ENCODE measurements around the gene SELENOF. TPM values are rescaled to one million over a fixed set of nuclear protein-coding genes. Genes with fewer than 3 reads are reported as not detected.
"Not testable (repeated sequence)": the region's sequence is repeated elsewhere in the genome, so short reads cannot be mapped to it uniquely, and the experiment has no call there.

Gene SELENOF
- total RNA-seq, 2 donors from 2014 or later, result 137 to 175 TPM

DNA sequence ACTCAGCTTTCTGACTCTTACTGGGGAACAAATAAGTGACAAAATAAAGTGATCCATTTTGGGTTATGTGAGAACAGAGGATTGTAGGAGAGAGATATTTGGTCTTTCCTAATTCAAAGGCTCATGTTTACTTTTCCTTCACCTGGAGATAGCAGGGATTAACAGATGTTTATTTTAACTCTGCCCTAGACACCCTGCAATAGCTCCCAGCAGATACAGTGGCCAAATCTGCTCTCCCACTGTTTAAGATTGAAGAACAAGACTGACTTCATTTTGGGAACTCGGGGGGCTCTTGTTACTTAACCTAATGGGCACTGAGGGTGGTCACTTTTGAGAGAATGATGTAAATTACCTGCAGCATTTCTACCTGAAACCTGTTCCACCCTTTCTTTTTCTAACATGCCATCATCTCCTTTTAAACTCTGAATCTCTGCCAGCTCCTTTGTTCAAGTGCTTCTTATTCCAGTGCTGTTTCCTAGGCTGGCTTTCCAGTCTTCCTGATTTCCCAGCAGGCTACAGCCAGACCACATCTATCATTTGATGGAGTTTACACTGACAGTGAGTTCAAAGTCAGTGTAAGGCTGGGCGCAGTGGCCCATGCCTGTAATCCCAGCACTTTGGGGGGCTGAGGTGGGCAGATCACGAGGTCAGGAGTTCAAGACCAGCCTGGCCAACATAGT lies 90.0 kb downstream of the SELENOF start:
- Histone ChIP-seq H3K4me3 (no peak overlapping the region), H3K27ac (no peak overlapping the region), H3K27me3 (replicated peaks; ENCODE audit: insufficient read depth) (no peaks in the 10 kb centered on the region), H3K36me3 (no peaks in the 10 kb centered on the region), H3K9me3 (no peaks in the 10 kb centered on the region), H3K4me1 (replicated peaks) (no peaks in the 10 kb centered on the region)
- DNase-seq (ENCODE audit: low spot score), result no peak
- intact Hi-C loops (cut with DNase I), result no loop called here
- no peak for TF ChIP-seq POLR2A (IDR thresholded peaks at IDR 0.05)
- TF ChIP-seq, protein P1, sequence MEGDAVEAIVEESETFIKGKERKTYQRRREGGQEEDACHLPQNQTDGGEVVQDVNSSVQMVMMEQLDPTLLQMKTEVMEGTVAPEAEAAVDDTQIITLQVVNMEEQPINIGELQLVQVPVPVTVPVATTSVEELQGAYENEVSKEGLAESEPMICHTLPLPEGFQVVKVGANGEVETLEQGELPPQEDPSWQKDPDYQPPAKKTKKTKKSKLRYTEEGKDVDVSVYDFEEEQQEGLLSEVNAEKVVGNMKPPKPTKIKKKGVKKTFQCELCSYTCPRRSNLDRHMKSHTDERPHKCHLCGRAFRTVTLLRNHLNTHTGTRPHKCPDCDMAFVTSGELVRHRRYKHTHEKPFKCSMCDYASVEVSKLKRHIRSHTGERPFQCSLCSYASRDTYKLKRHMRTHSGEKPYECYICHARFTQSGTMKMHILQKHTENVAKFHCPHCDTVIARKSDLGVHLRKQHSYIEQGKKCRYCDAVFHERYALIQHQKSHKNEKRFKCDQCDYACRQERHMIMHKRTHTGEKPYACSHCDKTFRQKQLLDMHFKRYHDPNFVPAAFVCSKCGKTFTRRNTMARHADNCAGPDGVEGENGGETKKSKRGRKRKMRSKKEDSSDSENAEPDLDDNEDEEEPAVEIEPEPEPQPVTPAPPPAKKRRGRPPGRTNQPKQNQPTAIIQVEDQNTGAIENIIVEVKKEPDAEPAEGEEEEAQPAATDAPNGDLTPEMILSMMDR (IDR thresholded peaks at IDR 0.05), result no peak
- no peak for TF ChIP-seq POLR2AphosphoS5 (IDR thresholded peaks at IDR 0.05)
- WGBS, result 58% methylated on average over 3 of the region's 3 CpGs

- 32% methylated on average over 2 of the region's 2 CpGs for WGBS
- no peak for DNase-seq (ENCODE audit: low spot score)
- Histone ChIP-seq H3K9me3 (no peaks in the 10 kb centered on the region), H3K27me3 (replicated peaks; ENCODE audit: insufficient read depth) (no peaks in the 10 kb centered on the region), H3K36me3 (no peaks in the 10 kb centered on the region), H3K27ac (no peak overlapping the region), H3K4me1 (replicated peaks) (no peaks in the 10 kb centered on the region), H3K4me3 (no peak overlapping the region)
- intact Hi-C loops (cut with DNase I), result no loop called here
- TF ChIP-seq POLR2A (IDR thresholded peaks at IDR 0.05), result no peak
- TF ChIP-seq, protein P1 (IDR thresholded peaks at IDR 0.05), result no peak
These were observed 90.5 kb downstream of the SELENOF start for GRCh38 chr1:86823386-86823785.

DNA sequence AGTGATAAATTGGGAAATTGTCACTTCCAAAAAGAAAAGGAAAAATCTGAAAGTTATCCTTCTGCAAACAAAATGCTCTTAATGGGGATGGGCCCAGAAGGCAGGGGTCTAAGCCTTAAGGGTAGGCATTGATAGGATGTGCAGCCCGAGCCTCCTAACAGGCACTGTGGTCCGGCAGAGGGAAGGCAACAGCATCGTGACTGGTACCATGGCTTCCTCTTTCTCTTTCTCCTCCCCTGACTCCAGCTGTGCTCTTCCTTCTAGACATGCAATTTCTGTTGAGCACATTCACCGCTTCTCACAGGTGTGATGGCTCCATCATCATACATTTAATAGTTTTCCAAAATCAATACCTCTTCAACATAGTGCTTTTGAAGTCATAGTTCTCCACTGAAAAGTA lies 91.5 kb downstream of the SELENOF start:
- no peak overlapping the region for H3K27ac ChIP-seq
- TF ChIP-seq, protein P1 (IDR thresholded peaks at IDR 0.05), result no peak
- TF ChIP-seq POLR2A (IDR thresholded peaks at IDR 0.05) (no peak), POLR2AphosphoS5 (IDR thresholded peaks at IDR 0.05) (no peak)
- H3K4me1 ChIP-seq (replicated peaks), result no peaks in the 10 kb centered on the region
- no peak for DNase-seq (ENCODE audit: low spot score)
- no peak overlapping the region for H3K4me3 ChIP-seq
- no peaks in the 10 kb centered on the region for H3K27me3 ChIP-seq (replicated peaks; ENCODE audit: insufficient read depth)
- intact Hi-C loops (cut with DNase I), result no loop called here
- no peaks in the 10 kb centered on the region for H3K36me3 ChIP-seq
- no peaks in the 10 kb centered on the region for H3K9me3 ChIP-seq
- 65% methylated on average over 4 of the region's 4 CpGs for WGBS

DNA sequence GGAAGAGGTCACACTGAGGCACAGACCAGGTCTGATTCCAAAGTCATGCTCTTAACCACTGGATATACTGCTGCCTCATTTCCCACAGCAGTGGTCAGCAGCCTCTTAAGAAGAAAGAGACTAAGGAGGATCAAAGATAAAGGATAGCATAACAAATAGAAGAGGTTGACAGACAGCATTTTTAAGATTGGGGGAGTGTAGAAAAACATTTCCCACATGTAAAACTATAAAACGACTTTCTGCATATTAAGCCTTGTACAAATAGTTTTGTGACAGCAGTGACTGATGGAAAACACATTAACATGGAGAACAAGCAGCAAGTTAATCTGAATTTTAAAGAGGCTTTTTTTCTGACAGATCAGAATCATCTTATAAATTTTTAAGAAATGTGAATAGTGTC lies 92.0 kb downstream of the SELENOF start:
- no peaks in the 10 kb centered on the region for H3K9me3 ChIP-seq
- 13% methylated on average over 1 of the region's 1 CpG for WGBS
- no peak overlapping the region for H3K27ac ChIP-seq
- H3K36me3 ChIP-seq, result no peaks in the 10 kb centered on the region
- H3K4me1 ChIP-seq (replicated peaks), result no peaks in the 10 kb centered on the region
- intact Hi-C loops (cut with DNase I), result no loop called here
- no peaks in the 10 kb centered on the region for H3K27me3 ChIP-seq (replicated peaks; ENCODE audit: insufficient read depth)
- no peak for DNase-seq (ENCODE audit: low spot score)
- H3K4me3 ChIP-seq, result no peak overlapping the region
- no peak for TF ChIP-seq POLR2A (IDR thresholded peaks at IDR 0.05)
- TF ChIP-seq, protein P1 (IDR thresholded peaks at IDR 0.05), result no peak
- TF ChIP-seq POLR2AphosphoS5 (IDR thresholded peaks at IDR 0.05), result no peak

- H3K9me3 ChIP-seq; H3K36me3 ChIP-seq; DNase-seq (ENCODE audit: low spot score); H3K27ac ChIP-seq; intact Hi-C loops (cut with DNase I); H3K4me1 ChIP-seq (replicated peaks); H3K27me3 ChIP-seq (replicated peaks; ENCODE audit: insufficient read depth); H3K4me3 ChIP-seq: not testable (repeated sequence)
- 82% methylated on average over 5 of the region's 5 CpGs for WGBS
These were observed 94.0 kb downstream of the SELENOF start for GRCh38 chr1:86819970-86820369.

DNA sequence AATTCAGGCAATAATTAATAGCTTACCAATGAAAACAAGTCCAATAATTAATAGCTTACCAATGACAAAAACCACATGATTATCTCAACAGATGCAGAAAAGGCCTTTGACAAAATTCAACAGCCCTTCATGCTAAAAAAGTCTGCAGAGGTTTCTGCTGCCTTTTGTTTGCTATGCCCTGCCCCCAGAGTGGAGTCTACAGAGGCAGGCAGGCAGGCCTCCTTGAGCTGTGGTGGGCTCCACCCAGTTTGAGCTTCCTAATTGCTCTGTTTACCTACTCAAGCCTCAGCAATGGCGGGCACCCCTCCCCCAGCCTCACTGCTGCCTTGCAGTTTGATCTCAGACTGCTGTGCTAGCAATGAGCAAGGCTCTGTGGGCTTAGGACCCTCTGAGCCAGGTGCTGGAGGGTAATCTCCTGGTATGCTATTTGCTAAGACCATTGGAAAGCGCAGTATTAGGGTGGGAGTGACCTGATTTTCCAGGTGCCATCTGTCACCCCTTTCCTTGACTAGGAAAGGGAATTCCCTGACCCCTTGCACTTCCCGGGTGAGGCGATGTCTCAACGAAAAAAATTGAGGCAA lies 96.6 kb downstream of the SELENOF start:
- H3K27ac ChIP-seq; intact Hi-C loops (cut with DNase I); H3K9me3 ChIP-seq; H3K27me3 ChIP-seq (replicated peaks; ENCODE audit: insufficient read depth); DNase-seq (ENCODE audit: low spot score); H3K4me1 ChIP-seq (replicated peaks); H3K4me3 ChIP-seq; H3K36me3 ChIP-seq: not testable (repeated sequence)
- 79% methylated on average over 5 of the region's 5 CpGs for WGBS

- H3K9me3 ChIP-seq; DNase-seq (ENCODE audit: low spot score); intact Hi-C loops (cut with DNase I); H3K36me3 ChIP-seq; H3K4me3 ChIP-seq; H3K4me1 ChIP-seq (replicated peaks); H3K27ac ChIP-seq; H3K27me3 ChIP-seq (replicated peaks; ENCODE audit: insufficient read depth): not testable (repeated sequence)
- WGBS, result 80% methylated on average over 5 of the region's 5 CpGs
These were observed 99.8 kb downstream of the SELENOF start for GRCh38 chr1:86814118-86814517.
